WI38 (cell line): ENCODE results near the gene DACT3.

Experiments used
- H3K4me3 ChIP-seq: 2 replicates; pipeline ENCODE4 v1.5.1; 2011; ENCODE audit warnings: low read depth, mild to moderate bottlenecking, control low read depth, low read length
- CTCF ChIP-seq: IDR thresholded peaks from 2 replicates; pipeline ENCODE4 v1.5.1; 2012; ENCODE audit warnings: low read depth, mild to moderate bottlenecking, control low read depth, low read length

DACT3 gene

GRCh38 chr19:46609511-46610412 lies 51.2 kb downstream of the DACT3 start:
- no peak for TF ChIP-seq CTCF
- no peak overlapping the region for H3K4me3 ChIP-seq

- no peak for TF ChIP-seq CTCF
- H3K4me3 ChIP-seq: no peak overlapping the region
Measured at GRCh38 chr19:46608581-46609345, 52.2 kb downstream of the DACT3 start.

GRCh38 chr19:46608178-46608577 lies 52.8 kb downstream of the DACT3 start:
- TF ChIP-seq CTCF: no peak
- no peak overlapping the region for H3K4me3 ChIP-seq

- TF ChIP-seq CTCF: no peak
- H3K4me3 ChIP-seq: no peak overlapping the region
Measured at GRCh38 chr19:46607448-46607841, 53.5 kb downstream of the DACT3 start.

- H3K4me3 ChIP-seq: no peak overlapping the region
- TF ChIP-seq CTCF: no peak
Measured at GRCh38 chr19:46606681-46607447, 54.1 kb downstream of the DACT3 start.

GRCh38 chr19:46606019-46606418 lies 55.0 kb downstream of the DACT3 start:
- no peak for TF ChIP-seq CTCF

More at GRCh38 chr19:46606019-46606418, 55.0 kb downstream of the DACT3 start:
- H3K4me3 ChIP-seq: no peak overlapping the region
